Retina (tissue), 1 donor: ENCODE results near the gene ESRRG.
"Not testable (repeated sequence)": the region's sequence is repeated elsewhere in the genome, so short reads cannot be mapped to it uniquely, and the experiment has no call there.

Experiments used
- DNase-seq: peaks from one replicate; pipeline ENCODE4 v3.0.0-alpha.2; 2016

ESRRG gene

DNA sequence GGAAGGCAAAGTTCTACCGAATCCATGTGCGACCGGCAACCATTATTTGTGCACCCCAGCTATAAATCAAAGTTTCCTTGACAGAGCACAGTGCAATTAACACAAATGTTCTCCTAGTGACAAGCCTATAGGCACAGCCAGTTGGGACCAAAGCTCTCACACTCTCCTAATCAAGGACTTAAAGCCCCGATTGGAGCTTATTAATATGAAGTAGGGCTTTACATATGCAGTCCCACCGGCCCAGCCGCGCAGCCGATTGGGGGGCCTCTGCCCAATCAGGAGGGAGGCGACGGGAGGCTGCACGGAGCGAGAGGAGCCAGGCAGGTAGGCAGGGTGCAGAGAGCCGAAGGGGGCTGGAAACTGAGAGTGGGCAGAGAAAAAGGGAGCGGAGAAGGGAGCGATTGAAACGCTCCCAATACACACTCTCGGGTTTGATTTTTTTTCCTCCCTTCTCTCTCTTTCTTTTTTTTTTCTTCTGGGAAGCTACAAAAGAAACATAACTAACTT lies at the start of gene ESRRG:
TSS of gene ESRRG (minus strand) at position 156 of the 507 bp plus-strand sequence. CDS start at position 26, 130 bp downstream.
- peak; percentile 89 for DNase-seq

- DNase-seq, result no peak
Observed at GRCh38 chr1:216771922-216772321, 48.7 kb upstream of the ESRRG start.

DNA sequence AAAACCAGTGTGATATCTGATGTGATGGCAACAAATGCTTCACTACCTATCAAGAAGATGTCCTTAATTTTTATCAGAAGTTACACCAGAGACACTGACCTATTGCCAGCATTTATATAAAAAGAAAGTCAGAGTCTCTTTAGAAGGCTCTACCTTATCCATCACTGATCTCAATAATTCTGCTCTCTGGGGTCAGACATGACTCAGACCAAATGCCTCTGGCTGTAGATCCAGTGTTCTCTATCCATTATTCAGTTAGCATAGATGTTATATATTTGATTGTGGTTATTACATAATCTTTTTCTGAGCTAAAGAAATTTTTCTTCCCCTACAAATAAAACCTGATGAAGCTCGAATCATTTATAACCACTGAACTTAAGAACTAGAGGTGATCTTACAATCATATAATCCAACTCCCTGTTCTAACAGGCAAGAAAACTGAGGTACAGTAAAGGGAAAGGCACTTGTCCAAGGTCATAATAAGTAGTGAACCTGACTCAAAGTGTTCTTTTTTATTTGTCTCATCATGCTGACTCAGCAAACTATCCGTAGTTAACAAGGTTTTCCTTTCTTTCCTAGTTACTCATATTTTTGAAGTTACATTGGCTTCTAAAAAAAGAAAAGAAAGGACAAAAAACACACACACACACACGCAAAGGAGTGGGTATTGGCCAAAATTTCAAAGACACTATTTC lies 43.6 kb upstream of the ESRRG start:
- no peak for DNase-seq

DNA sequence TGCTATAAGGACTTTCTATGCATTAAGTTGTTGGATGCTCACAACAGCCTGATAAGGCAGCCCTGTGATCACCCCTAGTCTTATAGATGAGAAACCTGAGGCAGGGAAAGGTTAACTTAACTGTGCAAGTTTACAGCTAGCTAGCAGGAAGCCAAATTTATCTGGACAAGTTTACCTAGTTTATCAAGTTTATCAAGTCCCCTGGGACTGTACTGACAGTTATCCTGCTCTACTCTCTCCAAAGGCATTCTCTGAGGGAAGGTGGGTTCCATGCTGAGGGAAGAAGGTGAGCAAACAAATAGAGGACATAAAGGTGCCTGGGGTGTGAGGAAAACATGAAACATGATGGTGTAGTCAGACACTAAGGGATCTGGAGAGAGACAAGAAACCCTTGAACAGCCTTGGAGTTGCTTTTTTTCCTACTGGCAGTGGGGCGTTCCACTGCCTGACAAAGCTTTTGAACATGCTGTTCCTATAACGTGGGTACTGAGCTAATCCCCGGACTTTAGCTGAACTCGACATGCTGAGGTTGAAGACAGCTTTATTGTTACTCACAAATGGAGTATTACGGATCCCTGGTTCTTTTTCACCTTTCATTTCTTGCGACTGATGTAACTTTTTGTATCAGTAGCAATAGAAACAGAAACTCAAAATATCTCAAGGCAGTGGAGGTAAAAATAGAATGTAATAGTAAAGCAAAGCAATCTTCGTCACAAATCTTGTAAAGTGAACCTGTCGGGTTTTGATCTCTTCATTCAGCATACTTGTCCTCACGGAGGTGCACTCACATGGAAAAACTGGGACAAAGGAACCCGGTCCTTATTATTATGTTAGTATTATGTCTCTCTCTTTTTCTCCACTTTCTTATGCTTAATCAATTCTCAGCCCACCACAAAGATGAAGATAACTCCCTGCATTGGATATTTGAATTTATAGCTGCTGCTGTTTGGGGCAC lies 42.4 kb upstream of the ESRRG start:
- no peak for DNase-seq

DNA sequence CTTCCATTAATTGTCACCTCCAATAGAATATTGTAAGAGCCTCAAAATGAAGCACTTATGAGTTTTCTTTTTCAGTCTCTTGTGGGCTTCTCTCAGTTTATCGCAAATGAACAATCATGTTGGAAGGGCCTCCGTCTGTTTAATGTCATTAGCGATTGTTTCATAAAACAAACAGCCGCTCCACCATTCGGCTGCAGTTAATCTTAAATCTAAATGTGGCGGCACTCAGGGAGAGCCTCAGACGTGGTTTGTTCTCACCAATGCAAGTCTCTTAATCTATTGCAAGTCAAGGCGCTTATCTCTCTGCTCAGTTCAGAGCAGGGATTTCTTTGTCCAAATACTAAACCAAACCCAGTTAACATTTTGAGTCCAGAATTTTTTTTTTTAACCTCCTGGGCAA lies 34.9 kb upstream of the ESRRG start:
- no peak for DNase-seq

DNA sequence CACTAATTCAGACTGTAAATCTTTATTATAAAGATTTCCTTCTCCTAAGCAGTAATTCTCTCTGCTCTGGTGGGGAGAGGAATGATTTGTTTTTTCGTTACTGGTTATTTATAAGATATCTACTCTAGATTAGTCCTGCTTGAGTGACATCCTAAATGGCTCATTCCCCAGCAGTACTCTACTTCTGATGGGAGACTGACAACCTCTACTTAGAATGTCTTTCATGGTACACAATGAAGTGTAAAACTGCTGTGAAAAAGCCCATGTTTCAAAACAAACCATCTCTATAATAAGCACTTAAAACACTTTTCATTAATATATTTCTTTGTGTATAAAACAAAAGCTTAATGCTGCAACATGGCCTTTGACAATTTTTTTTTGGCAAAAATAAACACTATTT lies 33.9 kb upstream of the ESRRG start:
- no peak for DNase-seq

- no peak for DNase-seq
Observed at GRCh38 chr1:216750961-216751360, 27.7 kb upstream of the ESRRG start.

DNA sequence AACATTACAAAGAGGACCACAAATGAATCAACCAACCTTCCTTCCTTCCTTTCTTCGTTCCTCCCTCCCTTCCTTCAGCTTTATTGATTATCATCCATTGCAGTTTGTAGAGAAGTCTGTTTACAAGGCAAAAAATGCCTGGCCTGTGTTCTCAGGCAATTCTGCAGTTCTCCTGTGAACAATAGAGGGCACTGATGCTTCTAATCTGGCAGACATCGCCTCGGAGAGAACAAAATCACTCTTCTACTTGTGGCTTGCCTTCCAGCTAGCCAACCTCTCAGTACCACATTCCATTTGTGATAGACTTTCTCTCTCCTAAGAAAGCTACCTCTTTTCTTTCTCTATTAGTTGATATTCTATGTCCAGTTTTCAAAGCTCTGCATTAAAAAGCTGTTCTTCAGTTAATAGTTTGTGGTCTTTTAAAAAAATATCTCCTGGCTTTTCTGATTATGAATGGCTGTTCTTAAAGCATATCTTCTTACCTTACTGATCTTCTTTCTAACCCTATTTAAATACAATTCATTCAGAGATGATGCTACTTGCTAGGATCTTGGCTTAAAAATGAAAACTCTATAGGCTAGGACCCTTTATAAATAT lies 26.9 kb upstream of the ESRRG start:
- DNase-seq, result peak; percentile 67

DNA sequence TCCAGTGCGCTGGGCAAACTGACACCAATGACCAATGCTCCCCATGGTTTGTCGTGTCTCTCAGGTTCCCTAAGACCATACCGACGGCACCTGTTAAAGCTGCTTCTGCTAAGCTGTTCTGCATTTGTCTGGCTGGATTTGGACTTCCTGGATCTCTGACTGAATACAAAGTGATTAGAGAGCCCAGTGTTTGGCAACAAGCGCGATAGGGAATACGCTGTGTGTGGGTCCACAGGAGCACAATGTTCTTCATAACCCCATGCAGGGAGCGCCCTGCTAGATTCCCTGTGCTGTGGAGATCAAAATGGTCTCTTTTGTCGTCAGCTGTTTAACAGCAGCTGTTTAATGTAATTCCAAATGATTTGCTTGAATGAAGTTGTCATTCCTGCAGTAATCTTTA lies 26.0 kb upstream of the ESRRG start:
- DNase-seq, result peak; percentile 39

GRCh38 chr1:216742625-216743024 lies 19.4 kb upstream of the ESRRG start:
- no peak for DNase-seq

- DNase-seq, result no peak
Observed at GRCh38 chr1:216740331-216740730, 17.1 kb upstream of the ESRRG start.

DNA sequence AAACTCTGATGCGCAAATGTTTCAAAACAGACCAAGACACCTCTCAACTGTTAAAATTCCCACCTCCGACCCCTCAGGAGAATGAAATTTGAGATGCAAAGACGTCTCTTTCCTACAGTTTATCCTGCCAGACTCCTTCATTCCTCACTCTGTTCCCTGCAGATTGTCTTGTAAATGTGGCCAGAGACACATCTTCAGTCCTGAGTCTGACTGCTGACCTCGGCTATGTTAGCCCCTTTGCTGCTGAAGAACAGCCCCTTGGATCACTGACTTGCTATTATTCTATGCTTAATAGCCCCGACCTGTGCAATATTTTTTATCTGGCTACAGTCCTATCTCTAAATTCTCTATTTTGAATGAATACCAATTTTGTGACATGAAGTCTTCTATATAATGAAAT lies 16.6 kb upstream of the ESRRG start:
- no peak for DNase-seq

DNA sequence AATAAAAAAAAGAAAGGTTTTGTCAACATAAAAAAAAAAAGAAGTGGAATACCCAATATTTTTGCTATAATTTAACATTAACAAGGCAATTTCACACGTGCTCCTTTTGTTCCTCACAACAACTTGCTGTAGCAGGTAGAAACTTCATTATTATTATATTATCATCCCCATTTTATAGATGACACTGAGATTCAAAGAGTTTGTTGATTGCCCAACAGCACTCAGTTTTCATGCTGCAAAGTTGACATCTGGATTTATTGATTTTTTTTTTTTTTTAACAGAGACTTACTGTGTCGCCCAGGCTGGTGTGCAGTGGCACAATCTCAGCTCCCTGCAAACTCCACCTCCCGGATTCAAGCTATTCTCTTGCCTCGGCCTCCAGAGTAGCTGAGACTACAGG lies 8.9 kb upstream of the ESRRG start:
- no peak for DNase-seq

DNA sequence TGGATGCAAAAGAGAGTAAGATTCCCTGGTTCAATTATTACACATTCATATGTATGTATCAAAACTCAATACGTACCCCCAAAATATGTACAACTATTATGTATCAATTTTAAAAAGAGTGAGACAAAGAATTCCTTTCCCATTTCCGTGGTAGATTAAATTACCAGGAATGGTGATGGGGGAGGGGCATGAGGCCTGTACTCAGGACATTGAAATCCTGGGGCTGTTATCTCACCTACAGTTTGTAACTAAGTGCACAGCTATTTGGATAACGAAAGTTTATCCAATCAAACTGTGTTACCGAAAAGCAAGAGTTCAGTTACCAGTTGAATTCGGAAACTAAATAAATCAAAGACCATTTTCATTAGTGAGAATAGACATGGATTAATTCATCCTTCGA lies 8.3 kb upstream of the ESRRG start:
- no peak for DNase-seq

- DNase-seq, result no peak
Observed at GRCh38 chr1:216726435-216726834, 3.2 kb upstream of the ESRRG start.

GRCh38 chr1:216722821-216723220 lies 408 bp downstream of the ESRRG start:
- DNase-seq, result no peak

GRCh38 chr1:216721863-216722262 lies 1.4 kb downstream of the ESRRG start:
- peak; percentile 47 for DNase-seq

GRCh38 chr1:216721062-216721461 lies 2.2 kb downstream of the ESRRG start:
- peak; percentile 49 for DNase-seq

DNA sequence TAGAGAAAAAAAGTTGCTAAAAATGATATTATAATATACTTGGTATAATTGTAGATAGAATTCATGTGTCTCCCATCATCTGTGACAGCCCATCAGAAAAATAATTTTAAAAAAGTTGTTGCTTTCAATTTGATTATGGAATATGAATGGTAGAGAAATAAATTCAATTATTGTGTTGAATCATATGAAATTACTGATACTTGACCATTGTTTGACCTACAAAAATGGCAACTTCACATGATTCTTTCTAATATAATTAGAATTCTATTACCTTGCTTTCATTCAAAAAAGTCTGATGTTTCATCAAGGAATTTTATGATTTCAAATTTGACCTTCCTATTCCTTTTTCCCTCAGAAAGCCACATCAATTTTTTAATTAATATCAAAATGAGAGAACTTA lies 11.5 kb downstream of the ESRRG start:
- DNase-seq, result no peak

- DNase-seq, result no peak
Observed at GRCh38 chr1:216710598-216711333, 12.5 kb downstream of the ESRRG start.

- DNase-seq, result no peak
Observed at GRCh38 chr1:216710055-216710454, 13.2 kb downstream of the ESRRG start.

DNA sequence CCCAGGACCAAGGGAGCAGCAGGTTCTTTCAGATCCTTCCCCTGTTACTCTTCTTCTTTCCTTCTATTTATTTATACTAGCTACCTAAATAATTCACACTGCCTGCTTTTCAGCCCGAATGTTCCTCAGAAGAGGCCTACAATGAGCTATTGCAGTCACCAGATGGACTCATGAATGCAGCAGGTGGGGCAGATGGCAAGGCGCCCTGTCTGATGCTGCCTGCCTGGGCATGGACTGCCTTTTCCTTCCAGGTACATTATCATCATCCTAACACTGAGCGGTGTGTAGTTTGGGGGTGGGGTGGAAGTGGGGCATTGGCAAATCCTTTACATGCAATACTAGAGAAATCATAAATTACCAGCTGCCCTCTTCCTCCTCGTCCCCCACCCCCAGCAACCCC lies 17.6 kb downstream of the ESRRG start:
- DNase-seq, result no peak

DNA sequence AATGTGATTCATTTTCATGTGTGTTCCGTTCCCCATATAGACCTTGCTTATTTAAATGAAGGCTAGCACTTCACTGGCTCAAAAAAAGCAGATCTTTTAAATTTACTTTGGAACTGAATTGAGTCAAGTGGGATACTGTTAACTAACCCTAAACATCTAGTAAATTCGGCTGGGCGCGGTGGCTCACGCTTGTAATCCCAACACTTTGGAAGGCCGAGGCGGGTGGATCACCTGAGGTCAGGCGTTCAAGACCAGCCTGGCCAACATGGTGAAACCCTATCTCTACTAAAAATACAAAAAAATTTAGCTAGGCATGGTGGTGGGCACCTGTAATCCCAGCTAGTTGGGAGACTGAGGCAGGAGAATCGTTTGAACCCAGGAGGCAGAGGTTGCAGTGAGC lies 19.2 kb downstream of the ESRRG start:
- DNase-seq, result not testable (repeated sequence)
